K562 (cell line): ENCODE measurements around the gene NEDD1. TPM values are rescaled to one million over a fixed set of nuclear protein-coding genes. Genes with fewer than 3 reads are reported as not detected.
A peak's percentile ranks its signal among the peaks of the same experiment; 100 is the strongest.

Experiments used
- ATAC-seq: fragments of 200-7000 bp; cut with Tn5 transposase; 3 replicates; pipeline ENCODE4 v1.9.1; 2020; ENCODE audit warnings: moderate library complexity
- BruUV-seq: library from RNA; stranded (reverse); fragments of 400-500 nt; replicated peaks from 2 replicates; lab custom pipeline; 2021; lab: Mats Ljungman, UMichigan
- CTCF ChIA-PET: fragments of 300-600 bp; formaldehyde crosslinking; extraction: SDS; loops from one replicate; lab custom pipeline; 2021; ENCODE audit warnings: low intra/inter-chr PET ratio; lab: Yijun Ruan, JAX
- POLR2A ChIA-PET: fragments of 300-600, 350-650 bp; sonication (Branson Sonifier 250); formaldehyde crosslinking; extraction: SDS; loops from one replicate; lab custom pipeline; 2021; ENCODE audit warnings: antibody characterized with exemption, inconsistent platforms; lab: Yijun Ruan, JAX
- DNase-seq, 4 experiments: peaks; one replicate each; pipeline versions ENCODE4 v3.0.0 to v3.0.0-alpha.2; 2011 to 2018; ENCODE audit warnings: low spot score in 3 of 4, mixed read lengths in 3 of 4; ENCODE audit errors: extremely low read depth in 1 of 4
- FAIRE-seq: peaks from 2 replicates; lab custom pipeline; 2011; peaks lifted over from hg19 to GRCh38; lab: Jason Lieb, UNC
- H2AFZ ChIP-seq: 2 replicates; pipeline ENCODE4 v1.6.0; 2011; ENCODE audit warnings: low read depth, low read length, control low read depth, inconsistent platforms
- H3K27ac ChIP-seq: fragments of 200-600 bp; 3 replicates; pipeline ENCODE4 v1.8.0; 2011; ENCODE audit warnings: low read depth, mild to moderate bottlenecking, control low read depth, inconsistent platforms, low read length, moderate library complexity, mixed read lengths; ENCODE audit errors: extremely low read depth
- H3K27me3 ChIP-seq, 2 experiments: fragments of 300-600 bp in 1 of 2; 2 replicates in 1 of 2; 3 replicates in 1 of 2; pipeline versions ENCODE4 v1.6.0 to v1.8.0; 2011; ENCODE audit warnings: inconsistent platforms in 2 of 2, low read length in 2 of 2, mild to moderate bottlenecking in 1 of 2, mixed read lengths in 1 of 2, moderate library complexity in 1 of 2; ENCODE audit not compliant: control insufficient read depth in 2 of 2, insufficient read depth in 2 of 2
- H3K36me3 ChIP-seq: fragments of 300-600 bp; 3 replicates; pipeline ENCODE4 v1.8.0; 2011; ENCODE audit warnings: mild to moderate bottlenecking, low read length, inconsistent platforms; ENCODE audit not compliant: control insufficient read depth, insufficient read depth
- H3K4me1 ChIP-seq, 2 experiments: fragments of 200-600 bp in 1 of 2; replicated peaks in 1 of 2; 2 replicates in 1 of 2; 3 replicates in 1 of 2; pipeline versions ENCODE4 v1.5.1 to v1.8.0; 2011; ENCODE audit warnings: inconsistent platforms in 2 of 2, low read length in 2 of 2, mild to moderate bottlenecking in 1 of 2, mixed read lengths in 1 of 2, moderate library complexity in 1 of 2; ENCODE audit not compliant: control insufficient read depth in 2 of 2, insufficient read depth in 2 of 2
- H3K4me2 ChIP-seq: 2 replicates; pipeline ENCODE4 v1.6.1; 2011; ENCODE audit warnings: low read length, control low read depth, inconsistent platforms, mixed read lengths; ENCODE audit not compliant: insufficient read depth
- H3K4me3 ChIP-seq: fragments of 200-600 bp; sonication (generic), shearing (Covaris generic); 2 replicates; pipeline ENCODE4 v1.5.1; 2016; ENCODE audit warnings: control low read depth, inconsistent platforms
- H3K79me2 ChIP-seq: fragments of 200-600 bp; 3 replicates; pipeline ENCODE4 v1.8.0; 2011; ENCODE audit warnings: low read length, inconsistent platforms; ENCODE audit not compliant: control insufficient read depth, insufficient read depth
- H3K9ac ChIP-seq, 2 experiments: 2 replicates each; pipeline versions ENCODE4 v1.6.0 to v1.6.1; 2011; ENCODE audit warnings: low read depth in 2 of 2, low read length in 2 of 2, control low read depth in 1 of 2, inconsistent platforms in 1 of 2, mild to moderate bottlenecking in 1 of 2, mixed read lengths in 1 of 2; ENCODE audit not compliant: insufficient read depth in 1 of 2
- H3K9me1 ChIP-seq: one replicate; pipeline ENCODE4 v1.6.0; 2011; ENCODE audit warnings: inconsistent platforms, mild to moderate bottlenecking, low read length, moderate library complexity; ENCODE audit not compliant: control insufficient read depth, insufficient read depth
- H3K9me3 ChIP-seq: replicated peaks from 2 replicates; pipeline ENCODE4 v1.5.1; 2011; ENCODE audit warnings: low read depth, low read length, inconsistent platforms; ENCODE audit not compliant: control insufficient read depth, insufficient read depth
- H4K20me1 ChIP-seq: replicated peaks from 2 replicates; pipeline ENCODE4 v1.6.1; 2011; ENCODE audit warnings: low read length, inconsistent platforms, mixed read lengths; ENCODE audit not compliant: control insufficient read depth, insufficient read depth
- CBX1 ChIP-seq: sonication (generic); IDR thresholded peaks from 2 replicates; pipeline ENCODE4 v1.6.1; 2016; ENCODE audit warnings: antibody characterized with exemption, low read depth, mild to moderate bottlenecking
- CHD4 ChIP-seq: fragments of 200-600 bp; sonication (generic); IDR thresholded peaks from 3 replicates; pipeline ENCODE4 v1.6.1; 2012; ENCODE audit warnings: low read depth, mild to moderate bottlenecking, mixed read lengths, low read length, inconsistent platforms; ENCODE audit not compliant: insufficient read depth, insufficient replicate concordance, poor library complexity, severe bottlenecking
- E2F5 ChIP-seq: sonication (generic); formaldehyde crosslinking; IDR thresholded peaks from 2 replicates; pipeline ENCODE4 v1.8.0; 2022; ENCODE audit warnings: mild to moderate bottlenecking, missing genetic modification reagents
- EP300 ChIP-seq: IDR thresholded peaks from 2 replicates; pipeline ENCODE4 v1.6.1; 2012; ENCODE audit warnings: low read length, improper control_type of control experiment
- FOSL1 ChIP-seq: fragments of 200-800 bp; sonication (Bioruptor generic); conservative IDR thresholded peaks from 2 replicates; pipeline ENCODE4 v1.6.1; 2016; ENCODE audit warnings: missing genetic modification characterization, missing compliant biosample characterization
- KAT8 ChIP-seq: fragments of 450-650 bp; IDR thresholded peaks from 2 replicates; pipeline ENCODE4 v1.6.1; 2016; ENCODE audit warnings: low read depth, mild to moderate bottlenecking
- MYBL2 ChIP-seq, 2 experiments: fragments of 450-650 bp in 1 of 2; sonication (generic) in 1 of 2; formaldehyde crosslinking in 1 of 2; IDR thresholded peaks; 2 replicates each; pipeline versions ENCODE4 v1.6.1 to v1.8.1; 2017 to 2022; ENCODE audit warnings: borderline replicate concordance in 1 of 2, inconsistent platforms in 1 of 2, low read depth in 1 of 2, mild to moderate bottlenecking in 1 of 2, missing genetic modification reagents in 1 of 2, moderate library complexity in 1 of 2
- NBN ChIP-seq: fragments of 450-650 bp; IDR thresholded peaks from 2 replicates; pipeline ENCODE4 v1.6.1; 2016; ENCODE audit warnings: low read depth, mild to moderate bottlenecking
- NONO ChIP-seq, 2 experiments: fragments of 200-400 bp in 1 of 2; fragments of 450-650 bp in 1 of 2; formaldehyde crosslinking in 1 of 2; IDR thresholded peaks; 2 replicates each; pipeline ENCODE4 v1.6.1; 2017; ENCODE audit warnings: low read depth in 2 of 2, mild to moderate bottlenecking in 2 of 2, moderate library complexity in 2 of 2, low read length in 1 of 2
- NR2C2 ChIP-seq, 2 experiments: fragments of 200-800 bp in 1 of 2; sonication (Bioruptor generic) in 1 of 2; sonication (generic) in 1 of 2; formaldehyde crosslinking in 1 of 2; IDR thresholded peaks; 2 replicates each; pipeline versions ENCODE4 v1.6.1 to v1.8.0; 2016 to 2022; ENCODE audit warnings: mild to moderate bottlenecking in 1 of 2, missing compliant biosample characterization in 1 of 2, missing genetic modification characterization in 1 of 2, missing genetic modification reagents in 1 of 2
- PRDM10 ChIP-seq: fragments of 450-650 bp; IDR thresholded peaks from 2 replicates; pipeline ENCODE4 v1.6.1; 2018; ENCODE audit not compliant: partially characterized antibody
- SRSF1 ChIP-seq: fragments of 200-400 bp; formaldehyde crosslinking; IDR thresholded peaks from 2 replicates; pipeline ENCODE4 v1.6.1; 2017; ENCODE audit warnings: mild to moderate bottlenecking, low read depth, low read length, moderate library complexity
- TEAD4 ChIP-seq, 2 experiments: sonication (generic) in 1 of 2; formaldehyde crosslinking in 1 of 2; IDR thresholded peaks; 2 replicates each; pipeline versions ENCODE4 v1.6.1 to v1.8.0; 2012 to 2022; ENCODE audit warnings: borderline replicate concordance in 1 of 2, inconsistent platforms in 1 of 2, low read length in 1 of 2, mild to moderate bottlenecking in 1 of 2, missing genetic modification reagents in 1 of 2
- TRIM24 ChIP-seq, 2 experiments: fragments of 450-650 bp; IDR thresholded peaks; 2 replicates each; pipeline ENCODE4 v1.6.1; 2016
- ZBTB17 ChIP-seq: fragments of 450-650 bp; formaldehyde crosslinking; IDR thresholded peaks from 2 replicates; pipeline ENCODE4 v1.4.0; 2020; ENCODE audit warnings: mild to moderate bottlenecking
- ZNF274 ChIP-seq: IDR thresholded peaks from 2 replicates; pipeline ENCODE4 v1.6.1; 2011; ENCODE audit warnings: low read depth, mild to moderate bottlenecking, low read length, moderate library complexity, borderline replicate concordance
- ZNF561 ChIP-seq: fragments of 450-650 bp; formaldehyde crosslinking; conservative IDR thresholded peaks from 2 replicates; pipeline ENCODE4 v1.4.0; 2020; ENCODE audit warnings: mild to moderate bottlenecking, moderate library complexity
- WGBS: fragments of 100-300 bp; shearing (Covaris generic); methylation state at CpG from one replicate; pipeline ENCODE4 v1.1.6; 2016; ENCODE audit warnings: low coverage, mixed read lengths; ENCODE audit not compliant: insufficient coverage; ENCODE audit errors: missing lambda C conversion rate; 5-methylcytosine and 5-hydroxymethylcytosine counted together
- in situ Hi-C: fragments of 300-500 bp; cut with MboI; formaldehyde crosslinking; loops from 4 replicates; pipeline ENCODE4 v1.15.0; 2018; ENCODE audit warnings: inconsistent platforms, mixed read lengths
- intact Hi-C: fragments of 100-400 bp; cut with micrococcal nuclease; formaldehyde crosslinking; loops from 2 replicates; pipeline ENCODE4 v1.14.2; 2022
- polyA plus RNA-seq, 8 experiments: library from polyadenylated mRNA; depleted of rRNA in 4 of 8; stranded (reverse) in 5 of 8; unstranded in 3 of 8; fragments of >200 nt; fragmentation: Nextera tagmentation in 2 of 8; fragmentation: Illumina TruSeq in 1 of 8; extraction: Ambion mirVana in 2 of 8; extraction: Trizol in 1 of 8; gene quantifications; 2 replicates each; pipeline versions ENCODE4 v1.2.1 to v1.2.3, GENCODE V29; 2011 to 2014; ENCODE audit warnings: inconsistent platforms in 1 of 8, missing spikeins in 1 of 8
- total RNA-seq, 7 experiments: library from RNA; depleted of rRNA in 6 of 7; stranded (reverse); fragments of >200 nt in 6 of 7; fragmentation: Illumina TruSeq in 2 of 7; extraction: Trizol in 2 of 7; gene quantifications; 2 replicates each; pipeline versions ENCODE4 v1.2.1 to v1.2.3, GENCODE V29; 2011 to 2021; ENCODE audit warnings: low replicate concordance in 1 of 7

NEDD1 gene
- total and polyA plus RNA-seq, 9 of the 15 experiments (the other 6 are each of a cell fraction or from before 2014, with no cell fraction given) = 7.5 to 29.3 (median 14.8) TPM

GRCh38 chr12:96988919-96989318 lies 81.9 kb downstream of the NEDD1 start:
- in situ Hi-C loops (loop anchor here (5.0 to 10.0 kb wide), 2 partner anchors 412 to 1406 kb away; no protein-coding TSS in a partner anchor), intact Hi-C loops (loop anchor here (5.0 kb wide), 1 partner anchor 102 kb away; no protein-coding TSS in a partner anchor)
- Histone ChIP-seq H3K4me3 (no peak overlapping the region), H3K27me3 (peaks cover 0 to 6% of the 10 kb centered on the region in 2 experiments; a peak in 1 of 5 replicates), H3K9me1 (no peaks in the 10 kb centered on the region), H4K20me1 (no peaks in the 10 kb centered on the region; the same call in none of the 2 replicates), H3K4me2 (no peak overlapping the region), H2AFZ (no peak overlapping the region), H3K79me2 (no peaks in the 10 kb centered on the region), H3K9me3 (no peaks in the 10 kb centered on the region), H3K4me1 (peaks cover 9 to 11% of the 10 kb centered on the region in 2 experiments), H3K27ac (no peak overlapping the region), H3K36me3 (no peaks in the 10 kb centered on the region), H3K9ac (no peak overlapping the region)
- ChIA-PET POLR2A (no interaction called here), CTCF (no interaction called here)
- ATAC-seq (peak; percentile 30; the same call in 2 of the 3 replicates), DNase-seq (peak; percentile 13 to 47 (median 19)), FAIRE-seq (no peak)
- 2% methylated on average over 3 of the region's 3 CpGs for WGBS
- BruUV-seq = no TSS peak
- TF ChIP-seq EP300 (no peak; the same call in 1 of the 2 replicates), CHD4 (no peak), ZNF561 (CRISPR knock-in tag) (no peak), TRIM24 (IDR thresholded peaks at IDR 0.05) (peak; percentile 25 to 58; a peak in 1 of 4 replicates), MYBL2 (IDR thresholded peaks at IDR 0.05; ENCODE audit: low read depth) (no peak), MYBL2 (CRISPR knock-in tag; IDR thresholded peaks at IDR 0.05; ENCODE audit: borderline replicate concordance) (no peak), NBN (no peak), E2F5 (CRISPR knock-in tag) (no peak), ZBTB17 (CRISPR knock-in tag) (no peak), PRDM10 (no peak), ZNF274 (no peak), KAT8 (no peak), NONO (IDR thresholded peaks at IDR 0.05; ENCODE audit: low read depth in 2 of 2, low read length in 1 of 2) (no peak), SRSF1 (no peak), FOSL1 (tag) (peak; percentile 48; the same call in 1 of the 2 replicates), NR2C2 (CRISPR knock-in tag; IDR thresholded peaks at IDR 0.05) (no peak), NR2C2 (tag; IDR thresholded peaks at IDR 0.05) (no peak), CBX1 (no peak), TEAD4 (IDR thresholded peaks at IDR 0.05; ENCODE audit: low read length) (peak; percentile 87), TEAD4 (CRISPR knock-in tag; IDR thresholded peaks at IDR 0.05; ENCODE audit: borderline replicate concordance) (no peak)
